Ovary (tissue), 9 donors: Measurements from ENCODE around the gene OR2AJ1. TPM values are rescaled to one million over a fixed set of nuclear protein-coding genes. Genes with fewer than 3 reads are reported as not detected.

ENCODE experiments used
- DNase-seq, 5 donors: peaks; one replicate each; pipeline ENCODE4 v3.0.0-alpha.2; 2019 to 2020
- H3K27ac ChIP-seq, 2 donors: fragments of 200-600 bp; one replicate each; pipeline versions ENCODE4 v1.5.1 to v1.8.0; 2019 to 2022
- H3K27me3 ChIP-seq: fragments of 200-600 bp; one replicate; pipeline ENCODE4 v1.8.0; 2022
- H3K36me3 ChIP-seq: fragments of 200-600 bp; sonication (generic); one replicate; pipeline ENCODE4 v1.5.1; 2019
- H3K4me1 ChIP-seq: one replicate; pipeline ENCODE4 v1.8.1; 2013; ENCODE audit warnings: mild to moderate bottlenecking, moderate library complexity; ENCODE audit not compliant: insufficient read depth
- H3K4me3 ChIP-seq: fragments of 200-600 bp; sonication (generic); one replicate; pipeline ENCODE4 v1.5.1; 2017
- H3K9me3 ChIP-seq, 2 donors: fragments of 200-600 bp in 1 of 2; sonication (generic) in 1 of 2; one replicate each; pipeline versions ENCODE4 v1.5.1 to v1.8.1; 2013 to 2019; ENCODE audit warnings: mild to moderate bottlenecking in 1 of 2, moderate library complexity in 1 of 2
- CTCF ChIP-seq, 3 donors: fragments of 450-650 bp in 2 of 3; fragments of 200-600 bp in 1 of 3; IDR thresholded peaks; one replicate each; pipeline versions ENCODE4 v1.5.1 to v1.8.0; 2016 to 2022; ENCODE audit warnings: antibody characterized with exemption in 3 of 3, mild to moderate bottlenecking in 1 of 3
- EP300 ChIP-seq: sonication (generic); formaldehyde crosslinking; IDR thresholded peaks from one replicate; pipeline ENCODE4 v1.6.1; 2017; ENCODE audit warnings: antibody characterized with exemption
- POLR2A ChIP-seq: fragments of 450-650 bp; IDR thresholded peaks from one replicate; pipeline ENCODE4 v1.6.1; 2017; ENCODE audit warnings: antibody characterized with exemption, mild to moderate bottlenecking, moderate library complexity
- WGBS, 3 donors: extraction: QIAGEN DNeasy Blood & Tissue Kit in 1 of 3; methylation state at CpG; one replicate each; pipeline versions ENCODE4 v1.1.5 to v1.1.7; 2013 to 2017; 5-methylcytosine and 5-hydroxymethylcytosine counted together
- intact Hi-C, 4 donors: fragments of 100-400 bp; cut with DNase I; formaldehyde crosslinking; loops; one replicate each; pipeline versions ENCODE4 v1.11.0 to v1.15.1; 2022 to 2023
- polyA plus RNA-seq, 2 donors: library from polyadenylated mRNA; stranded (reverse); fragments of 200-250 nt in 1 of 2; fragments of 350-450 nt in 1 of 2; fragmentation: Illumina TruSeq in 1 of 2; extraction: RNeasy Lipid Tissue Mini Kit (QIAGEN cat#74804) in 1 of 2; gene quantifications; one replicate each; pipeline ENCODE4 v1.2.3, GENCODE V29; 2013 to 2014
- total RNA-seq, 7 donors: library from RNA; depleted of rRNA in 2 of 7; stranded (reverse); fragments of >200 nt in 2 of 7; fragmentation: NEBNext Ultra II Directional in 3 of 7; extraction: Animal tissue kit (Norgen Biotek cat#: 25700) in 3 of 7; gene quantifications; one replicate each; pipeline versions ENCODE4 v1.1.0 to v1.2.4, GENCODE V29; 2016 to 2023
- donor health status: DM: no; HTN: no; CAD: no; lungs with moderate emphysema.
- donor health status: DM: no; HTN: no; CAD: no.
- donor health status: Bipolar disorder and iron deficiency.
- donor health status: DM: yes; HTN: yes; CAD: no.
- donor health status: DM: no; HTN: no; CAD: no.
- donor health status: DM: yes; HTN: yes; CAD: no.

The OR2AJ1 gene
- total and polyA plus RNA-seq, 9 donors = not detected

DNA sequence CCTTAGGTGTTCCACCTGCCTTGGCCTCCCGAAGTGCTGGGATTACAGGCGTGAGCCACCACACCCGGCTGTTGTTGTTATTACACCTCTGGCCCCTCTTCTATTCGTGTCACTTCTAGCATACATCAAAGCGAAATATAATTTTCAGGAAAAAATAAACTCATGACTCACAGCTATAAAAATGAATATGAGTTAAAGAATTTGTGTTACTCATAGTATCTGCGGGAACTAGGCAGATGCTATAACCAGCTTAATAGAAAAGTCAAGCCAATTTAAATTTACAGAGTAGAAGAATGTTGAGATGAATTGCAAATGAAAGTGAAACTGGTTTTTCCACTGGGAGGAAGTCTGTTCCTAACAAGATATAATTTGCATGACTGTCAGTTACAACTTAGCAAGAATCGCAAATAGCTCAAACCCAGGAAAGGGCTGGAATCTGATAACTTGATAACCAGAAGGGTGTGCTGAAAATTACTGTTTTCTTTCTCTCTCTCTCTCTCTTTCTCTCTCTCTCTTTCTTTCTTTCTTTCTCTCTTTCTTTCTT, 18.1 kb upstream of the OR2AJ1 start:
- no peaks in the 10 kb centered on the region for H3K36me3 ChIP-seq
- H3K27me3 ChIP-seq = no peaks in the 10 kb centered on the region
- no peak overlapping the region for H3K4me3 ChIP-seq
- no peaks in the 10 kb centered on the region for H3K4me1 ChIP-seq
- intact Hi-C loops = no loop called here
- 48 to 58% (median 52%) methylated on average over 7 of the region's 7 CpGs for WGBS, 3 donors
- TF ChIP-seq EP300 (no peak), CTCF (IDR thresholded peaks at IDR 0.05) (no peak), POLR2A (no peak)
- H3K27ac ChIP-seq = no peak overlapping the region
- no peaks in the 10 kb centered on the region for H3K9me3 ChIP-seq
- no peak for DNase-seq

DNA sequence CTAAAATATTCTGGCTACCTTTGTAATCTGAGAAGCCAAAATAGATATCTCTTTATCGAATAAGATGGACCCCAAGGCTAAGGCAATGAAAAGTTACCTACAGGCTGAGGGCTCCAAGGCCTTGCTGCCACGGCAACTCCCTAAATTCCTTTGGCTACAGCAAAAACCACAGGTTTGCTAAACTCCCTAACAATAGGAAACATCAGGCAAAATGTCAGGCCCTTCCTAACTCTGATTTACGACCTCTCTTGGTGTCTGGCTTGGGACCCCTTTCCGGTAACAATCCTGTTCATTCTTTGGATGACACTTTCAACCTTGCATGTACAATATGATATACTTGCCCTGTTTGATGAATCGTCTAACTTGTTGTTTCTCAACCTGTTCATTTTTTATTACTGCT, 15.9 kb upstream of the OR2AJ1 start:
- WGBS, 3 donors = 65 to 75% (median 65%) methylated on average over 5 of the region's 5 CpGs
- intact Hi-C loops = no loop called here
- no peaks in the 10 kb centered on the region for H3K9me3 ChIP-seq
- no peak overlapping the region for H3K27ac ChIP-seq
- H3K4me1 ChIP-seq = no peaks in the 10 kb centered on the region
- no peaks in the 10 kb centered on the region for H3K36me3 ChIP-seq
- no peak for TF ChIP-seq EP300
- no peak for TF ChIP-seq CTCF (IDR thresholded peaks at IDR 0.05)
- no peak for TF ChIP-seq POLR2A
- no peak overlapping the region for H3K4me3 ChIP-seq
- H3K27me3 ChIP-seq = no peaks in the 10 kb centered on the region
- DNase-seq = no peak

GRCh38 chr1:247913786-247914185, 10.9 kb upstream of the OR2AJ1 start:
- TF ChIP-seq CTCF (IDR thresholded peaks at IDR 0.05) (no peak), POLR2A (no peak), EP300 (no peak)
- WGBS, 3 donors = 78 to 86% (median 85%) methylated on average over 2 of the region's 2 CpGs

GRCh38 chr1:247914941-247915662, 9.6 kb upstream of the OR2AJ1 start:
- Histone ChIP-seq H3K4me3 (no peak overlapping the region), H3K36me3 (no peaks in the 10 kb centered on the region), H3K4me1 (no peaks in the 10 kb centered on the region), H3K27me3 (no peaks in the 10 kb centered on the region), H3K9me3 (no peaks in the 10 kb centered on the region), H3K27ac (no peak overlapping the region)
- TF ChIP-seq CTCF (IDR thresholded peaks at IDR 0.05) = no peak
- no peak for TF ChIP-seq POLR2A
- no peak for TF ChIP-seq EP300
- DNase-seq = no peak
- WGBS, 3 donors = 19 to 37% (median 26%) methylated on average over 4 of the region's 4 CpGs
- intact Hi-C loops = no loop called here

More at GRCh38 chr1:247913786-247914185, 10.9 kb upstream of the OR2AJ1 start:
- Histone ChIP-seq H3K4me1 (no peaks in the 10 kb centered on the region), H3K27me3 (no peaks in the 10 kb centered on the region), H3K9me3 (no peaks in the 10 kb centered on the region), H3K36me3 (no peaks in the 10 kb centered on the region), H3K4me3 (no peak overlapping the region), H3K27ac (no peak overlapping the region)
- DNase-seq = no peak
- intact Hi-C loops = no loop called here
